Ishikawa (cell line): Measurements from ENCODE around the gene SMAD9.

ENCODE experiments used
- CEBPB ChIP-seq: IDR thresholded peaks from 2 replicates; pipeline ENCODE4 v1.6.1; 2012
- CREB1 ChIP-seq: IDR thresholded peaks from 2 replicates; pipeline ENCODE4 v1.6.1; 2012; ENCODE audit warnings: low read depth
- EGR1 ChIP-seq: IDR thresholded peaks from 2 replicates; pipeline ENCODE4 v1.6.1; 2012
- EP300 ChIP-seq: IDR thresholded peaks from 2 replicates; pipeline ENCODE4 v1.6.1; 2012; ENCODE audit warnings: borderline replicate concordance
- FOXM1 ChIP-seq: IDR thresholded peaks from 2 replicates; pipeline ENCODE4 v1.6.1; 2012; ENCODE audit warnings: low read depth, borderline replicate concordance
- NFIC ChIP-seq: IDR thresholded peaks from 2 replicates; pipeline ENCODE4 v1.6.1; 2012
- RAD21 ChIP-seq: IDR thresholded peaks from 2 replicates; pipeline ENCODE4 v1.6.1; 2012; ENCODE audit warnings: low read depth
- REST ChIP-seq: IDR thresholded peaks from 2 replicates; pipeline ENCODE4 v1.6.1; 2012; ENCODE audit warnings: low read depth, mild to moderate bottlenecking
- TAF1 ChIP-seq: IDR thresholded peaks from 2 replicates; pipeline ENCODE4 v1.6.1; 2012; ENCODE audit warnings: low read depth, mild to moderate bottlenecking
- TCF12 ChIP-seq: IDR thresholded peaks from 2 replicates; pipeline ENCODE4 v1.6.1; 2012; ENCODE audit warnings: low read depth
- TEAD4 ChIP-seq: IDR thresholded peaks from 2 replicates; pipeline ENCODE4 v1.6.1; 2012
- USF1 ChIP-seq: IDR thresholded peaks from 2 replicates; pipeline ENCODE4 v1.6.1; 2012
- YY1 ChIP-seq: IDR thresholded peaks from 2 replicates; pipeline ENCODE4 v1.6.1; 2012; ENCODE audit warnings: low read depth
- ZBTB7A ChIP-seq: IDR thresholded peaks from 2 replicates; pipeline ENCODE4 v1.6.1; 2012; ENCODE audit warnings: low read depth
- TF ChIP-seq, protein P1 (sequence below): IDR thresholded peaks from 2 replicates; pipeline ENCODE4 v1.6.1; 2012

Gene SMAD9

DNA sequence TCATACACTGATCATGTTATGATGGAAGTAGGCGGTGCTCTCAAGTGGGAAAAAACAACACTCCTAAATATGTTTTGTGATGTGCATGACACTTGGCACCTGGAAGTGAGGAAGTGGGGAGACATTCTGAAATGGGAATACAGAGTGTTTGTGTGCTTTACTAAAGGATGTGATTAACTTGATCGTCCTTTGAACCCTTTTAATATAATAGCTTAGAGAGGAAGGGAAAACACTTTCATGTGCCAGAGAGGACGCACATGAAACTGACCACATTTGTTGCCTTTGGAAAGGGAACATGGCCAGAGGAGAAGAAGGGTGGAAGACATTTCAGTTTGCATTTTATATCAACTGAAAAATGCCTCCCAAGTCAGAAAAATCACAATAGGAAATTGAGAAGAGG lies 31.4 kb downstream of the SMAD9 start:
- no peak for TF ChIP-seq TCF12
- no peak for TF ChIP-seq USF1
- TF ChIP-seq, protein P1, sequence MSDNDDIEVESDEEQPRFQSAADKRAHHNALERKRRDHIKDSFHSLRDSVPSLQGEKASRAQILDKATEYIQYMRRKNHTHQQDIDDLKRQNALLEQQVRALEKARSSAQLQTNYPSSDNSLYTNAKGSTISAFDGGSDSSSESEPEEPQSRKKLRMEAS: no peak

GRCh38 chr13:36887758-36888521 lies 32.1 kb downstream of the SMAD9 start:
- TF ChIP-seq NFIC: no peak
- TF ChIP-seq ZBTB7A: no peak
- no peak for TF ChIP-seq YY1
- no peak for TF ChIP-seq USF1
- TF ChIP-seq TAF1: no peak
- TF ChIP-seq, protein P1: no peak
- no peak for TF ChIP-seq CEBPB
- TF ChIP-seq CREB1: no peak
- TF ChIP-seq REST: no peak
- no peak for TF ChIP-seq TCF12
- no peak for TF ChIP-seq RAD21
- no peak for TF ChIP-seq EGR1

GRCh38 chr13:36885901-36886300 lies 34.1 kb downstream of the SMAD9 start:
- no peak for TF ChIP-seq TEAD4
- TF ChIP-seq TAF1: no peak
- no peak for TF ChIP-seq EP300
- no peak for TF ChIP-seq EGR1
- no peak for TF ChIP-seq NFIC
- no peak for TF ChIP-seq CEBPB
- no peak for TF ChIP-seq YY1
- TF ChIP-seq, protein P1: no peak
- TF ChIP-seq RAD21: no peak
- TF ChIP-seq REST: no peak
- no peak for TF ChIP-seq USF1
- TF ChIP-seq CREB1: no peak
- TF ChIP-seq FOXM1: no peak
- TF ChIP-seq TCF12: no peak
- TF ChIP-seq ZBTB7A: no peak

DNA sequence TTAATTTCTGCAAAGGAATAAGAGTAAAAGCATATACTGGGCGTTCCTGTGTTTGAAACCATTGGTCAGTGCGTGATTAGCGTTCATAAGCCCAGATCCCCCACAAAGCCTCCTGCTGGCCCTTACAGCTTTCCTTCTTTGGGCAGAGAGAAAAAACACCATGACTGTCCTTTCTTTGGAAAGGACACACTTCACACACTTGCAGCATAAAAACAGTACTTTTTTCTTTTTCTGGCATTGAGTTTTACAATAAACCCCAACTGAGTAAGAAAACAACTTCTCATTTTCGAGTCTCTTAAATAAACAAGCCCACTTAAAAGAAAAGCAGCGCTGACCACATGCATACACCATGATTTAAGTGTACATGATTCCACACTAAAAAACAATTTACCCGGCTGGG lies 35.8 kb downstream of the SMAD9 start:
- TF ChIP-seq RAD21 (no peak), EGR1 (no peak), CREB1 (no peak), FOXM1 (no peak), CEBPB (no peak), TCF12 (no peak), NFIC (no peak), TAF1 (no peak), REST (no peak), YY1 (no peak), USF1 (no peak), ZBTB7A (no peak), TEAD4 (no peak), EP300 (no peak)
- TF ChIP-seq, protein P1: no peak
